KMS-11 (cell line): ENCODE measurements around the gene EPHA7.
A peak's percentile ranks its signal among the peaks of the same experiment; 100 is the strongest.

Experiments
- H2AFZ ChIP-seq: fragments of 200-600 bp; sonication (generic); 2 replicates; pipeline ENCODE4 v1.6.1; 2016; ENCODE audit warnings: antibody characterized with exemption, mixed run types, low read depth
- H3K27ac ChIP-seq: fragments of 200-600 bp; sonication (generic); 2 replicates; pipeline ENCODE4 v1.6.1; 2016; ENCODE audit warnings: mild to moderate bottlenecking, mixed run types
- H3K27me3 ChIP-seq: fragments of 200-600 bp; sonication (generic); 2 replicates; pipeline ENCODE4 v1.6.1; 2017; ENCODE audit warnings: mild to moderate bottlenecking, low read depth, mixed run types, moderate library complexity; ENCODE audit not compliant: insufficient read depth
- H3K36me3 ChIP-seq: fragments of 200-600 bp; sonication (generic); 2 replicates; pipeline ENCODE4 v1.6.1; 2017; ENCODE audit warnings: mild to moderate bottlenecking, mixed run types; ENCODE audit not compliant: insufficient read depth
- H3K4me1 ChIP-seq: fragments of 200-600 bp; sonication (generic); 2 replicates; pipeline ENCODE4 v1.6.1; 2016; ENCODE audit warnings: mild to moderate bottlenecking, low read depth, mixed run types; ENCODE audit not compliant: poor library complexity, severe bottlenecking
- H3K4me2 ChIP-seq: fragments of 200-600 bp; sonication (generic); 2 replicates; pipeline ENCODE4 v1.7.0; 2016; ENCODE audit warnings: mild to moderate bottlenecking, mixed run types
- H3K4me3 ChIP-seq: fragments of 200-600 bp; sonication (generic); IDR thresholded peaks from 2 replicates; pipeline ENCODE4 v1.6.1; 2017; ENCODE audit warnings: low read depth, low read length, mixed read lengths; ENCODE audit not compliant: insufficient read depth
- H3K79me2 ChIP-seq: fragments of 200-600 bp; sonication (generic); 2 replicates; pipeline ENCODE4 v1.6.1; 2016; ENCODE audit warnings: low read depth, mixed run types; ENCODE audit not compliant: insufficient read depth
- H3K9ac ChIP-seq: fragments of 200-600 bp; sonication (generic); 2 replicates; pipeline ENCODE4 v1.6.1; 2016; ENCODE audit warnings: mild to moderate bottlenecking, mixed run types
- H4K20me1 ChIP-seq: fragments of 200-600 bp; sonication (generic); 2 replicates; pipeline ENCODE4 v1.6.1; 2016; ENCODE audit warnings: mild to moderate bottlenecking, mixed run types; ENCODE audit not compliant: insufficient read depth
- TF ChIP-seq, protein P1 (sequence below): fragments of 200-600 bp; sonication (generic); conservative IDR thresholded peaks from 2 replicates; pipeline ENCODE4 v1.6.1; 2017; ENCODE audit warnings: low read depth, mild to moderate bottlenecking, antibody characterized with exemption, low read length, moderate library complexity, mixed read lengths

Gene EPHA7

DNA sequence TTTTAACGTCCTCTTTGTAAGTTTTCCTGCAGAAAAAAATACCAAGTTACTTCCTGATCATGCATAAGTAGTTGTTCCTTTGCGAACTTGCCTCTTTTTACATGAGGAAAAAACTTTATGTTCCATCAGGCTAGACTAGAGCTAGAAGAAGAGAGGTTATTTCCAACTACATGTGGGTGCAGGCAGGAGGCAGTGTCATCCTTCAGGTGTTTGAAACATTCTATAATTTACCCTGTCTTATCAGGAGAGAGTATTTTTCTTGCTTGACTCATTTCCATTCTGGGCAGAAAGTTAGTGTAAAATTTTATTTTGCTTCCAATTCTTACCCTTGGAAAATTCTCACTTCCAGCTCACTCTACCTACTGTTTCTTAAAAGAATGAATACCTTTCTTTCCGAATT lies 28.5 kb upstream of the EPHA7 start:
- Histone ChIP-seq H3K27me3 (no peaks in the 10 kb centered on the region), H3K27ac (no peak overlapping the region), H3K79me2 (no peaks in the 10 kb centered on the region), H3K4me1 (no peaks in the 10 kb centered on the region), H3K36me3 (no peaks in the 10 kb centered on the region), H4K20me1 (no peaks in the 10 kb centered on the region), H2AFZ (no peak overlapping the region), H3K4me3 (no peak overlapping the region), H3K9ac (no peak overlapping the region), H3K4me2 (no peak overlapping the region)
- TF ChIP-seq, protein P1, sequence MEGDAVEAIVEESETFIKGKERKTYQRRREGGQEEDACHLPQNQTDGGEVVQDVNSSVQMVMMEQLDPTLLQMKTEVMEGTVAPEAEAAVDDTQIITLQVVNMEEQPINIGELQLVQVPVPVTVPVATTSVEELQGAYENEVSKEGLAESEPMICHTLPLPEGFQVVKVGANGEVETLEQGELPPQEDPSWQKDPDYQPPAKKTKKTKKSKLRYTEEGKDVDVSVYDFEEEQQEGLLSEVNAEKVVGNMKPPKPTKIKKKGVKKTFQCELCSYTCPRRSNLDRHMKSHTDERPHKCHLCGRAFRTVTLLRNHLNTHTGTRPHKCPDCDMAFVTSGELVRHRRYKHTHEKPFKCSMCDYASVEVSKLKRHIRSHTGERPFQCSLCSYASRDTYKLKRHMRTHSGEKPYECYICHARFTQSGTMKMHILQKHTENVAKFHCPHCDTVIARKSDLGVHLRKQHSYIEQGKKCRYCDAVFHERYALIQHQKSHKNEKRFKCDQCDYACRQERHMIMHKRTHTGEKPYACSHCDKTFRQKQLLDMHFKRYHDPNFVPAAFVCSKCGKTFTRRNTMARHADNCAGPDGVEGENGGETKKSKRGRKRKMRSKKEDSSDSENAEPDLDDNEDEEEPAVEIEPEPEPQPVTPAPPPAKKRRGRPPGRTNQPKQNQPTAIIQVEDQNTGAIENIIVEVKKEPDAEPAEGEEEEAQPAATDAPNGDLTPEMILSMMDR, result no peak

DNA sequence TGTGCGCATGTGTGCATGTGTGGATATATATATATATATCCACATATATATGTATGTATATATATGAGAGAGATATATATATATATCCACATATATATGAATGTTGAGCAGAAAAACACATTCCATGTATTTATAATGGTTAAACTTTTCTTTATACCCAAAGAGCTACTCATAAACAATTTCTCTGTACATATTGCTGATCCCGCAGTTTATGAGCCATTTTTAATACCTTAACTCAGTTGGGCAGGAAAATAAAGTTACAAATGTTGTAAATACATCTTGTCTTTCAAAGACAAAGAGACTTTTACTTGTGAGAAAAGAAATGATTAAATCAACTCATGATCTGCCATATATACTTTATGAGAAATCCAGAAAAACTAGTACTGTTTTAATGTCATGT lies 18.1 kb upstream of the EPHA7 start:
- Histone ChIP-seq H3K36me3 (no peaks in the 10 kb centered on the region), H3K4me2 (no peak overlapping the region), H3K27ac (no peak overlapping the region), H4K20me1 (no peaks in the 10 kb centered on the region), H3K4me1 (no peaks in the 10 kb centered on the region), H2AFZ (no peak overlapping the region), H3K9ac (no peak overlapping the region), H3K4me3 (no peak overlapping the region), H3K79me2 (no peaks in the 10 kb centered on the region), H3K27me3 (no peaks in the 10 kb centered on the region)
- TF ChIP-seq, protein P1, result no peak

DNA sequence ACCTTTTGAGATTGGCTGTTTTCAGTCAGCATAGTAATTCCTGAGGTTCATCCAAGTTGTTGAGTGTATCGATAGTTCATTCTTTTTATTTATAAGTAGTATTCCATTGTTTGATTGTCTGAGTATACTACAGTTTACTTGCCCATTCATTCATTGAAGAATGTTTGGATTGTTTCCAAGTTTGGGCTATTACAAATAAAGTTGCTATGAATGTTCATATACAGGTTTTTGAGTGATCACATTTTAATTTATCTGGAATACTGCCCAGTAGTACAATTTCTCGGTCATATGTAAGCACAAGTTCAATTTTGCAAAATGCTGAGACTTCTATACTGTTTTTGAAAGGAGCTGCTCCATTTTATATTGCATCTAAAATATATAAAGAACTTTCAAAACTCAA lies 14.2 kb upstream of the EPHA7 start:
- H3K36me3 ChIP-seq, result no peaks in the 10 kb centered on the region
- TF ChIP-seq, protein P1, result no peak
- no peaks in the 10 kb centered on the region for H4K20me1 ChIP-seq
- H3K27me3 ChIP-seq, result no peaks in the 10 kb centered on the region
- H3K4me3 ChIP-seq, result no peak overlapping the region
- no peak overlapping the region for H3K4me2 ChIP-seq
- H3K4me1 ChIP-seq, result no peaks in the 10 kb centered on the region
- no peak overlapping the region for H3K27ac ChIP-seq
- H3K79me2 ChIP-seq, result no peaks in the 10 kb centered on the region
- no peak overlapping the region for H2AFZ ChIP-seq
- H3K9ac ChIP-seq, result no peak overlapping the region

DNA sequence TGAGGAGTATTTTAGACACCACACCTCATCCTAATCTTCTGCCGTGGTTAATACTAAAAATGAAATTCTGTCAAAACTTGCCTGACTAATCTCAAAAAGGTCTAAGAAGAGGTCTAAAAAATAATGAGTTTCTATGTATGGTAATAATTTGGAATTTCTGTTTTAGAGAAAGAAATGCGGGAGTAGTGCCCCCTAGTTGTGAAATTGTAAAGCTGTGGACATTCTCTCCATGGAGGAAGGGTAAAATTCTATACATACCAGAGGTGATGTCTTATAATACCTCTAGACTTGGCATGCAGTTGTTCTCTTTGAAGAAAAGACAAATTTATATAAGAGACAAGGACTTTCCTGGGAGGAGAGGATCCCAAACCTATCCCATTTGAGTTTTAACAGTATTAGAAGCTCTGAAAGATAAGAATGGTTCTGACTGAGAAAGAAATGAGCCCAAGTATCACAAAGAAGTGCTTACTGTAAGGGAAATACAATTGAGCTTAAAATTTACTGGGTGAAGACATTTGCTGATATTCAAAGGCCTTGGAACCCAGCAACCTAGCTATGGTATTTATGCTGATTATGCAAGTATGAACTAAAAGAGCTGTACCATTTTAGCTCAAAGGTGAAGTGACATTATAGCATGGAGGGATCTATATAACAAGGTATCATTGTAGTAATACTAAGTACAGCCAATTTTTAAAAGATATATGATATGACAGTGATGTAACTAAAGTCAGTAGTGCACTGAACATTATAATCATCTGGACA lies 5.1 kb upstream of the EPHA7 start:
- H3K4me2 ChIP-seq, result no peak overlapping the region
- H2AFZ ChIP-seq, result no peak overlapping the region
- H4K20me1 ChIP-seq, result no peaks in the 10 kb centered on the region
- TF ChIP-seq, protein P1, result peak; percentile 29; the same call in 1 of the 2 replicates
- no peak overlapping the region for H3K27ac ChIP-seq
- H3K9ac ChIP-seq, result no peak overlapping the region
- H3K79me2 ChIP-seq, result no peaks in the 10 kb centered on the region
- H3K36me3 ChIP-seq, result no peaks in the 10 kb centered on the region
- H3K4me1 ChIP-seq, result no peaks in the 10 kb centered on the region
- no peaks in the 10 kb centered on the region for H3K27me3 ChIP-seq
- H3K4me3 ChIP-seq, result no peak overlapping the region
